Suprapubic skin (tissue), 4 donors: ENCODE measurements around the gene DCST1.

Source experiments
- CTCF ChIP-seq, 2 donors: fragments of 200-600 bp in 1 of 2; fragments of 450-650 bp in 1 of 2; sonication (generic) in 1 of 2; IDR thresholded peaks; one replicate each; pipeline ENCODE4 v1.5.1; 2016 to 2019; ENCODE audit warnings: antibody characterized with exemption in 2 of 2, mild to moderate bottlenecking in 1 of 2, moderate library complexity in 1 of 2
- POLR2A ChIP-seq, 2 donors: fragments of 450-650 bp; IDR thresholded peaks; one replicate each; pipeline ENCODE4 v1.6.1; 2017; ENCODE audit warnings: antibody characterized with exemption in 2 of 2, mild to moderate bottlenecking in 2 of 2, moderate library complexity in 2 of 2
- POLR2AphosphoS5 ChIP-seq, 3 donors: sonication (generic); formaldehyde crosslinking; IDR thresholded peaks; one replicate each; pipeline ENCODE4 v1.6.1; 2017; ENCODE audit warnings: antibody characterized with exemption in 3 of 3

- TF ChIP-seq CTCF (IDR thresholded peaks at IDR 0.05): no peak
- no peak for TF ChIP-seq POLR2A (IDR thresholded peaks at IDR 0.05)
- TF ChIP-seq POLR2AphosphoS5 (IDR thresholded peaks at IDR 0.05): no peak
Observed at GRCh38 chr1:155018617-155019348, 14.8 kb upstream of the DCST1 start.
